HepG2 (cell line): ENCODE data around the gene GRIK4. TPM values are rescaled to one million over a fixed set of nuclear protein-coding genes. Genes with fewer than 3 reads are reported as not detected.

Source experiments
- ATAC-seq: fragments of 200-7000 bp; cut with Tn5 transposase; 3 replicates; pipeline ENCODE4 v1.9.1; 2020; ENCODE audit warnings: mild to moderate bottlenecking, moderate library complexity
- BruUV-seq: library from RNA; stranded (reverse); fragments of 400-500 nt; replicated peaks from 2 replicates; lab custom pipeline; 2021; lab: Mats Ljungman, UMichigan
- CTCF ChIA-PET: fragments of 300-600 bp; formaldehyde crosslinking; extraction: SDS; loops from one replicate; lab custom pipeline; 2021; ENCODE audit warnings: low total read pairs, inconsistent platforms, low intra/inter-chr PET ratio; lab: Yijun Ruan, JAX
- POLR2A ChIA-PET: fragments of 350-600 bp; sonication (Branson Sonifier 250); formaldehyde crosslinking; loops from one replicate; lab custom pipeline; 2020; ENCODE audit warnings: antibody characterized with exemption, inconsistent platforms; lab: Yijun Ruan, JAX
- DNase-seq: peaks from one replicate; pipeline ENCODE4 v3.0.0-alpha.2; 2015; ENCODE audit warnings: low spot score
- FAIRE-seq: peaks from 3 replicates; lab custom pipeline; 2011; peaks lifted over from hg19 to GRCh38; lab: Jason Lieb, UNC
- H2AFZ ChIP-seq: one replicate; pipeline ENCODE4 v1.6.1; 2011; ENCODE audit warnings: low read length, inconsistent platforms
- H3K27ac ChIP-seq: fragments of 300-600 bp; 3 replicates; pipeline ENCODE4 v1.8.0; 2011; ENCODE audit warnings: mixed run types, mild to moderate bottlenecking, mixed read lengths, low read length, inconsistent platforms; ENCODE audit not compliant: insufficient read depth; ENCODE audit errors: extremely low read length
- H3K27me3 ChIP-seq, 2 experiments: fragments of 200-600 bp in 1 of 2; 2 replicates in 1 of 2; 3 replicates in 1 of 2; pipeline versions ENCODE4 v1.6.0 to v1.8.0; 2011; ENCODE audit warnings: low read length in 2 of 2, mild to moderate bottlenecking in 2 of 2, moderate library complexity in 2 of 2, inconsistent platforms in 1 of 2; ENCODE audit not compliant: insufficient read depth in 2 of 2, control insufficient read depth in 1 of 2
- H3K36me3 ChIP-seq, 2 experiments: fragments of 200-600 bp in 1 of 2; replicated peaks in 1 of 2; 2 replicates in 1 of 2; 3 replicates in 1 of 2; pipeline versions ENCODE4 v1.5.1 to v1.8.0; 2011; ENCODE audit warnings: low read length in 2 of 2, inconsistent platforms in 1 of 2; ENCODE audit not compliant: insufficient read depth in 2 of 2, control insufficient read depth in 1 of 2
- H3K4me1 ChIP-seq: 2 replicates; pipeline ENCODE4 v1.5.1; 2012; ENCODE audit warnings: low read length, inconsistent platforms; ENCODE audit not compliant: insufficient read depth
- H3K4me2 ChIP-seq: 2 replicates; pipeline ENCODE4 v1.6.0; 2011; ENCODE audit warnings: low read depth, low read length, inconsistent platforms
- H3K4me3 ChIP-seq, 3 experiments: fragments of 200-600 bp in 1 of 3; sonication (generic), shearing (Covaris generic) in 1 of 3; replicated peaks in 1 of 3; 2 replicates each; pipeline ENCODE4 v1.5.1; 2011 to 2016; ENCODE audit warnings: low read length in 3 of 3, inconsistent platforms in 2 of 3, low read depth in 2 of 3, mild to moderate bottlenecking in 2 of 3, control low read depth in 1 of 3, mixed read lengths in 1 of 3; ENCODE audit not compliant: insufficient read depth in 1 of 3
- H3K79me2 ChIP-seq: one replicate; pipeline ENCODE4 v1.6.1; 2011; ENCODE audit warnings: low read length, inconsistent platforms; ENCODE audit not compliant: insufficient read depth
- H3K9ac ChIP-seq: 2 replicates; pipeline ENCODE4 v1.6.0; 2011; ENCODE audit warnings: mild to moderate bottlenecking, low read depth, low read length, inconsistent platforms; ENCODE audit not compliant: insufficient read depth
- H3K9me3 ChIP-seq: 2 replicates; pipeline ENCODE4 v1.5.1; 2012; ENCODE audit warnings: mild to moderate bottlenecking, low read length
- H4K20me1 ChIP-seq: 2 replicates; pipeline ENCODE4 v1.6.0; 2011; ENCODE audit warnings: inconsistent platforms, mild to moderate bottlenecking, low read length, moderate library complexity; ENCODE audit not compliant: insufficient read depth
- CBX2 ChIP-seq, 2 experiments: fragments of 200-600 bp in 1 of 2; sonication (generic); formaldehyde crosslinking in 1 of 2; IDR thresholded peaks; 2 replicates each; pipeline versions ENCODE4 v1.7.0 to v1.8.1; 2018 to 2022; ENCODE audit warnings: low read depth in 2 of 2, low read length in 1 of 2, mild to moderate bottlenecking in 1 of 2, missing genetic modification reagents in 1 of 2
- ERF ChIP-seq: IDR thresholded peaks from 2 replicates; pipeline ENCODE4 v1.6.1; 2018; ENCODE audit warnings: missing biosample characterization, missing genetic modification reagents
- HNRNPLL ChIP-seq: fragments of 200-400 bp; formaldehyde crosslinking; IDR thresholded peaks from 2 replicates; pipeline ENCODE4 v1.6.1; 2017; ENCODE audit warnings: mild to moderate bottlenecking, low read depth, low read length; ENCODE audit not compliant: poor library complexity, severe bottlenecking
- NFKB2 ChIP-seq: sonication (generic); formaldehyde crosslinking; IDR thresholded peaks from 2 replicates; pipeline ENCODE4 v1.4.0; 2020; ENCODE audit warnings: missing genetic modification reagents, borderline replicate concordance
- NFYB ChIP-seq: sonication (generic); formaldehyde crosslinking; IDR thresholded peaks from 2 replicates; pipeline ENCODE4 v1.4.0; 2020; ENCODE audit warnings: missing genetic modification reagents
- PHF8 ChIP-seq: sonication (generic); formaldehyde crosslinking; IDR thresholded peaks from 2 replicates; pipeline ENCODE4 v1.5.0; 2020; ENCODE audit warnings: missing genetic modification reagents
- RBAK ChIP-seq: sonication (generic); formaldehyde crosslinking; IDR thresholded peaks from 2 replicates; pipeline ENCODE4 v1.5.1; 2020; ENCODE audit warnings: mild to moderate bottlenecking, missing genetic modification reagents
- TBX3 ChIP-seq: fragments of 450-650 bp; IDR thresholded peaks from 2 replicates; pipeline ENCODE4 v1.6.1; 2017; ENCODE audit warnings: antibody characterized with exemption, mild to moderate bottlenecking, inconsistent platforms, borderline replicate concordance
- TCF12 ChIP-seq, 2 experiments: fragments of 450-650 bp in 1 of 2; sonication (generic) in 1 of 2; formaldehyde crosslinking in 1 of 2; IDR thresholded peaks; 2 replicates each; pipeline versions ENCODE4 v1.6.1 to v1.8.0; 2017 to 2022; ENCODE audit warnings: antibody characterized with exemption in 1 of 2, mild to moderate bottlenecking in 1 of 2, missing genetic modification reagents in 1 of 2, moderate library complexity in 1 of 2
- ZNF337 ChIP-seq: sonication (generic); formaldehyde crosslinking; IDR thresholded peaks from 2 replicates; pipeline ENCODE4 v1.5.1; 2020; ENCODE audit warnings: missing genetic modification reagents, low read depth, mild to moderate bottlenecking, borderline replicate concordance
- ZNF33B ChIP-seq: sonication (generic); formaldehyde crosslinking; IDR thresholded peaks from 2 replicates; pipeline ENCODE4 v1.5.1; 2020; ENCODE audit warnings: mild to moderate bottlenecking, missing genetic modification reagents
- ZNF430 ChIP-seq: sonication (generic); formaldehyde crosslinking; IDR thresholded peaks from 2 replicates; pipeline ENCODE4 v1.9.0; 2021; ENCODE audit warnings: mild to moderate bottlenecking, missing genetic modification reagents
- ZNF7 ChIP-seq: IDR thresholded peaks from 2 replicates; pipeline ENCODE4 v1.6.1; 2016; ENCODE audit warnings: missing biosample characterization, missing genetic modification reagents
- WGBS: methylation state at CpG from one replicate; pipeline ENCODE4 v1.1.6; 2017; ENCODE audit warnings: low lambda C conversion rate; 5-methylcytosine and 5-hydroxymethylcytosine counted together
- in situ Hi-C: cut with HindIII; loops from 2 replicates; pipeline ENCODE4 v1.10.0; 2017; ENCODE audit warnings: low pct_unique_long_range_greater_than_20kb; ENCODE audit not compliant: extremely low pct_ligation_motif_present
- intact Hi-C: fragments of 100-400 bp; cut with micrococcal nuclease; formaldehyde crosslinking; loops from one replicate; pipeline ENCODE4 v1.10.0; 2022; ENCODE audit not compliant: unreplicated experiment
- polyA plus RNA-seq, 8 experiments: library from polyadenylated mRNA; depleted of rRNA in 3 of 8; stranded (reverse) in 7 of 8; unstranded in 1 of 8; fragments of >200 nt; fragmentation: Illumina TruSeq in 4 of 8; extraction: Trizol in 4 of 8; gene quantifications; 2 replicates each; pipeline versions ENCODE4 v1.2.1 to v1.2.3, GENCODE V29; 2011 to 2016; ENCODE audit warnings: low read depth in 4 of 8, missing spikeins in 1 of 8, mixed read lengths in 1 of 8; ENCODE audit not compliant: insufficient read depth in 1 of 8
- total RNA-seq, 5 experiments: library from RNA; depleted of rRNA; stranded (reverse); fragments of >200 nt; fragmentation: Illumina TruSeq; extraction: Trizol; gene quantifications; 2 replicates each; pipeline ENCODE4 v1.2.3, GENCODE V29; 2016; ENCODE audit warnings: low read depth in 1 of 5
- TF ChIP-seq, protein P1 (sequence below): sonication (generic); formaldehyde crosslinking; IDR thresholded peaks from 2 replicates; pipeline ENCODE4 v1.5.0; 2020; ENCODE audit warnings: mild to moderate bottlenecking, missing genetic modification reagents
- TF ChIP-seq, protein P2 (sequence below): sonication (generic); formaldehyde crosslinking; conservative IDR thresholded peaks from 2 replicates; pipeline ENCODE4 v1.8.0; 2022; ENCODE audit warnings: missing genetic modification reagents
- TF ChIP-seq, protein P3 (sequence below): sonication (generic); formaldehyde crosslinking; IDR thresholded peaks from 2 replicates; pipeline ENCODE4 v1.8.0; 2022; ENCODE audit warnings: missing genetic modification reagents, mild to moderate bottlenecking, inconsistent platforms, borderline replicate concordance

Gene GRIK4
- total and polyA plus RNA-seq, 2 of the 13 experiments (the other 11 are each of a cell fraction or from before 2014, with no cell fraction given) = 0.04 to 0.07 TPM

DNA sequence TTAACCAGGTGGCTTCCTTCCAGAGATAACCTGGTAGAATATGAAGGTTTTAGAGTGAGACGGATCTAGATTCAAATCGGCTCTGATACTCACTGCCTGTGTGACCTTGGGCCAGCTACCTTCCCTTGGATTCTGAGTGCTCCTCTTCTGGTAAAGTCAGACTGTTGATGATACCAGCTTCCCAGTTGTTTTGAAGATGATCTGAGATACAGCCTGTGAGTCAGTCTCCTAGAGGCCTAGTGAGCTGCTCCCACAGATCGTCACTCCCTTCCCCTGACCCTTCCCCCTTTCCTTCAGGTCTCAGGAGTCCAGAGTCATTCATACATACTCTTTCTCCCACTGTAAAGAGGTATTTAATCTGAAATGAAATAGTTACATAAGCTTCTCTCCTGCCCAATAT lies 207.8 kb downstream of the GRIK4 start:
- TF ChIP-seq, protein P1, sequence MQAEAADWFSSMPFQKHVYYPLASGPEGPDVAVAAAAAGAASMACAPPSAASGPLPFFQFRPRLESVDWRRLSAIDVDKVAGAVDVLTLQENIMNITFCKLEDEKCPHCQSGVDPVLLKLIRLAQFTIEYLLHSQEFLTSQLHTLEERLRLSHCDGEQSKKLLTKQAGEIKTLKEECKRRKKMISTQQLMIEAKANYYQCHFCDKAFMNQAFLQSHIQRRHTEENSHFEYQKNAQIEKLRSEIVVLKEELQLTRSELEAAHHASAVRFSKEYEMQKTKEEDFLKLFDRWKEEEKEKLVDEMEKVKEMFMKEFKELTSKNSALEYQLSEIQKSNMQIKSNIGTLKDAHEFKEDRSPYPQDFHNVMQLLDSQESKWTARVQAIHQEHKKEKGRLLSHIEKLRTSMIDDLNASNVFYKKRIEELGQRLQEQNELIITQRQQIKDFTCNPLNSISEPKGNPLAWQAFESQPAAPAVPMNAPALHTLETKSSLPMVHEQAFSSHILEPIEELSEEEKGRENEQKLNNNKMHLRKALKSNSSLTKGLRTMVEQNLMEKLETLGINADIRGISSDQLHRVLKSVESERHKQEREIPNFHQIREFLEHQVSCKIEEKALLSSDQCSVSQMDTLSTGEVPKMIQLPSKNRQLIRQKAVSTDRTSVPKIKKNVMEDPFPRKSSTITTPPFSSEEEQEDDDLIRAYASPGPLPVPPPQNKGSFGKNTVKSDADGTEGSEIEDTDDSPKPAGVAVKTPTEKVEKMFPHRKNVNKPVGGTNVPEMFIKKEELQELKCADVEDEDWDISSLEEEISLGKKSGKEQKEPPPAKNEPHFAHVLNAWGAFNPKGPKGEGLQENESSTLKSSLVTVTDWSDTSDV (CRISPR knock-in tag) = no peak
- no peak for TF ChIP-seq ZNF7 (CRISPR knock-in tag)
- TF ChIP-seq, protein P2, sequence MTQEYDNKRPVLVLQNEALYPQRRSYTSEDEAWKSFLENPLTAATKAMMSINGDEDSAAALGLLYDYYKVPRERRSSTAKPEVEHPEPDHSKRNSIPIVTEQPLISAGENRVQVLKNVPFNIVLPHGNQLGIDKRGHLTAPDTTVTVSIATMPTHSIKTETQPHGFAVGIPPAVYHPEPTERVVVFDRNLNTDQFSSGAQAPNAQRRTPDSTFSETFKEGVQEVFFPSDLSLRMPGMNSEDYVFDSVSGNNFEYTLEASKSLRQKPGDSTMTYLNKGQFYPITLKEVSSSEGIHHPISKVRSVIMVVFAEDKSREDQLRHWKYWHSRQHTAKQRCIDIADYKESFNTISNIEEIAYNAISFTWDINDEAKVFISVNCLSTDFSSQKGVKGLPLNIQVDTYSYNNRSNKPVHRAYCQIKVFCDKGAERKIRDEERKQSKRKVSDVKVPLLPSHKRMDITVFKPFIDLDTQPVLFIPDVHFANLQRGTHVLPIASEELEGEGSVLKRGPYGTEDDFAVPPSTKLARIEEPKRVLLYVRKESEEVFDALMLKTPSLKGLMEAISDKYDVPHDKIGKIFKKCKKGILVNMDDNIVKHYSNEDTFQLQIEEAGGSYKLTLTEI (CRISPR knock-in tag) = no peak
- no peak for TF ChIP-seq ZNF33B (CRISPR knock-in tag)
- no peak for TF ChIP-seq ZNF430 (CRISPR knock-in tag)
- no peak for TF ChIP-seq HNRNPLL
- no peak for TF ChIP-seq CBX2 (IDR thresholded peaks at IDR 0.05; ENCODE audit: low read depth, low read length)
- no peak for TF ChIP-seq CBX2 (CRISPR knock-in tag; IDR thresholded peaks at IDR 0.05; ENCODE audit: low read depth)
- TF ChIP-seq, protein P3, sequence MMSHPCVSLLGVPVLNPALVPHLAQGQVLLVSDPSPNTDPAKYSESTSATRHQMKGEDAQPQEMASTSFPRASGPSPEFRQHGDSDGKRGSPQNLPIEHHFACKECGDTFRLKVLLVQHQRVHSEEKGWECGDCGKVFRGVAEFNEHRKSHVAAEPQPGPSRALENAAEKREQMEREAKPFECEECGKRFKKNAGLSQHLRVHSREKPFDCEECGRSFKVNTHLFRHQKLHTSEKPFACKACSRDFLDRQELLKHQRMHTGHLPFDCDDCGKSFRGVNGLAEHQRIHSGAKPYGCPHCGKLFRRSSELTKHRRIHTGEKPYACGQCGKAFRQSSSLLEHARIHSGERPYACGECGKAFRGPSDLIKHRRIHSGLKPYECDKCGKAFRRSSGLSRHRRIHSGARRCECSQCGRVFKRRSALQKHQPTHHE (CRISPR knock-in tag) = no peak
- TF ChIP-seq PHF8 (CRISPR knock-in tag) = no peak
- TF ChIP-seq NFKB2 (CRISPR knock-in tag) = no peak
- no peak for TF ChIP-seq TBX3
- TF ChIP-seq ZNF337 = no peak
- no peak for TF ChIP-seq NFYB (CRISPR knock-in tag)
- TF ChIP-seq ERF (CRISPR knock-in tag) = no peak
- TF ChIP-seq RBAK = no peak
- TF ChIP-seq TCF12 (IDR thresholded peaks at IDR 0.05) = no peak
- no peak for TF ChIP-seq TCF12 (CRISPR knock-in tag; IDR thresholded peaks at IDR 0.05)
- Histone ChIP-seq H3K36me3 (no peaks in the 10 kb centered on the region), H3K79me2 (no peaks in the 10 kb centered on the region), H3K9me3 (no peaks in the 10 kb centered on the region), H4K20me1 (no peaks in the 10 kb centered on the region), H3K4me3 (no peak overlapping the region), H3K4me1 (peaks cover 7% of the 10 kb centered on the region; the same call in 1 of the 2 replicates), H2AFZ (no peak overlapping the region), H3K9ac (no peak overlapping the region), H3K27ac (no peak overlapping the region), H3K27me3 (peaks cover 1 to 21% of the 10 kb centered on the region in 2 experiments; a peak in 3 of 5 replicates), H3K4me2 (no peak overlapping the region)
- in situ Hi-C loops = no loop called here
- no peak for ATAC-seq
- 50% methylated on average over 2 of the region's 3 CpGs for WGBS
- intact Hi-C loops = no loop called here
- CTCF ChIA-PET = no interaction called here
- POLR2A ChIA-PET = no interaction called here
- FAIRE-seq = no peak
- no peak for DNase-seq
- BruUV-seq = no TSS peak
